ENCODE results near the gene NEURL1B.

DNA sequence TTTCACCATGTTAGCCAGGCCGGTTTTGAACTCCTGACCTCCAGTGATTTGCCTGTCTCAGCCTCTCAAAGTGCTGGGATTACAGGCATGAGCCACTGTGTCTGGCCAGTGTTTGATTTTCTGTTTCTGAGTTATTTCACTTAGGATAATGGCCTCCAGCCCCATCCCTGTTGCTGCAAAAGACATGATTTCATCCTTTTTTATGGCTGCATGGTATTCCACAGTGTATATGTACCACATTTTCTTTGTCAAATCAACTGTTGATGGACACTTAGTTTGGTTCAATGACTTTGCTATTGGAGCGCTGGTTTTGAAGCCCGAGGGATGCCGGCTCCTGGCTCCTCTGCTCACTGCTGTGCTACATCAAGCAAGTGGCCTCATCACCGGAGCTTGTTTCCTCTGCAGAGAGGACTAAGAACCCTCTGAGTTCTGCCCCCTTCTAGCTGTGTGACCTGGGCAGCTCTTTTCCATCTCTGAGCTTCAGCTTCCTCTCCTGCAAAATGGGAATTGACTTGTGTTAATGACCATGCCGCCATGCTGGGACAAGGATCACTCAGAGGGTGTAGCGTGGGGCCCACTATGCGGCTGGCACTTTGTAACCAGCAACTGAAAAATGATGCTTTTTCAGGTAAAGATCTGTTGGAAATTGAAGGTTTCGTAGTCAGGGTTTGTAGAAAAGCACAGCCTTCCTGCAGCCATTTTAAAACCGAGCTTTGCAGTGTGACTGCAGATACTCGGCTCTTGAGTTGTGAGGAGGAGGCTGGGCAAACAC lies 4.6 kb upstream of the NEURL1B start:
- TF ChIP-seq CTCF (IDR thresholded peaks at IDR 0.05) (no peak), POLR2A (IDR thresholded peaks at IDR 0.05) (no peak)

Measured in right lobe of liver (tissue), 4 donors.